ENCODE measurements around the gene SEPTIN8. TPM values are rescaled to one million over a fixed set of nuclear protein-coding genes. Genes with fewer than 3 reads are reported as not detected.

The SEPTIN8 gene
- polyA plus RNA-seq, 4 donors = 14.6 to 38.8 (median 26.3) TPM

DNA sequence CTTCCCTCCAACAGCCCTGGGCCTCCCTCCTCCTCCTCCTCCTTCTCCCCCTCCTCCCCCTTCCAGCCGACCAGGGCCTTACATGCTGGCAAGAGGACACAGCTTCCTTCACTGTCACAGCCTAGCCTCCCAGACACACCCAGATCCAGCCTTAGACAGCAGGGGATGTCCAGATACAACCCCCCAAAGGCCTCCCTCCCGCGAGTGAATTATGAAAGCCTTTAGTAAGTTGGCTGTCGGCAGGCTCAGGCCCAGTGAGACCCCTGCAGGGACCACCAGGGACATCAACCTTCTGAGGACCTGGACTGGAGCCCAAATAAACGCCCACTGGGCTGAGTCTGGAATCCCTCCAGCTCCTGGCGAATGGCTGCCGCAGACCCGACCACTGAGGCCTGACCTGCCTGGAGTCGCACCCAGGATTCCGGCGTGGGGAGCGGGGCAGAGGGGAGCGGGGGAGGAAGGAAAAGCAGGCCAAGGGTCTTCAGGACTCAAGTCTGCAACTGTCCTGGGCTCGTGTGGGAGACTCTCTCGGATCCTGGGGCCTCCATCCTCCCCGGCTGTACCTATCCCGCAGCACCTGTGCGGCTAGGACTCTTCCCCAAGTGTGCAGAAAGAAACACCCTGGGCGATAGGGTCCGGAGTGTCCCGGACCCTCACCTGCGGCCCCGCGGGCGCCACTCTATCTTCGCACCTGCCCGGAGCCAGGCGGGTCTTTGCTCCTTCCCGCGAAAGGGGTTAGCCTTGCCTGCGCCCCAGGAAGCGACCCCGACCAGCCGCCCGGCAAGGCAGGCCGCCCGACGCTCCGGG is 705 bp downstream of the SEPTIN8 start:
- peak; percentile 50 to 62 for DNase-seq
- Histone ChIP-seq H3K4me1 (ENCODE audit: control insufficient read depth in 3 of 3, insufficient read depth in 2 of 3, low read depth in 1 of 3, low read length in 2 of 3) (peaks cover 0 to 18% (median 3%) of the 10 kb centered on the region in 3 donors), H3K27me3 (ENCODE audit: control insufficient read depth in 3 of 3, insufficient read depth in 3 of 3, low read length in 3 of 3) (no peaks in the 10 kb centered on the region), H3K9me3 (ENCODE audit: control insufficient read depth in 2 of 2, insufficient read depth in 1 of 2, low read depth in 1 of 2, low read length in 1 of 2) (no peaks in the 10 kb centered on the region), H3K4me3 (ENCODE audit: low read depth in 1 of 3, low read length in 3 of 3) (peak overlapping the region; percentile 83 to 95 (median 83)), H3K27ac (ENCODE audit: low read depth in 1 of 3, low read length in 2 of 3) (peak overlapping the region; percentile 32 to 47 (median 37)), H3K36me3 (ENCODE audit: control insufficient read depth in 3 of 3, insufficient read depth in 2 of 3, low read depth in 1 of 3, low read length in 3 of 3) (peaks cover 0 to 17% (median 0%) of the 10 kb centered on the region in 3 donors)
- 5 to 14% (median 7%) methylated on average over 27 to 39 of the region's 39 CpGs for WGBS, 3 donors
- no peak for FAIRE-seq

DNA sequence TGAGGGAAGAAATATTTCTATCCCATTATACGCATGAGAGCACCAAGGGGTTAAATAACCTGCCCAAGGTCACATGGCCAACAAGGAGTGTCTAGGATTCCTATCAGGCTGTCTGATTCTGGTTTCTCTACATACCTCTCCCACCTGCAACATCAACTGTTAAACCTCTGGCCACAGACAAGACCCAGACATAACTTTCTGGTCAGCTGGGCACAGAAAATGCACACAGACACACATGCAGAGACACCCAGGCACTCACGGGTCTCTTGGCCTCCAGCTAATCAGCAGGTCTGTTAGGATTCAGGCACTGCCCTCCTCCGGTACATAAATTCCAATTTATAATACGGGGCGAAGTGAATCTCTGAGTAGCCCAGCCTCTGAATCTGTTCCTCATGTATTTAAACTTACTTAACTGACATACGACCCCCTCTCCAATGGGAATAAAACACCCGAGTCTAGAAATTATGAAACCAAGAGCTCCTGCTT is 1.5 kb downstream of the SEPTIN8 start:
- H3K27ac ChIP-seq (ENCODE audit: low read depth in 1 of 3, low read length in 2 of 3) = no peak overlapping the region
- H3K4me1 ChIP-seq (ENCODE audit: control insufficient read depth in 3 of 3, insufficient read depth in 2 of 3, low read depth in 1 of 3, low read length in 2 of 3) = peaks cover 0 to 18% (median 3%) of the 10 kb centered on the region in 3 donors
- WGBS, 3 donors = 25 to 42% (median 26%) methylated on average over 7 of the region's 7 CpGs
- no peaks in the 10 kb centered on the region for H3K27me3 ChIP-seq (ENCODE audit: control insufficient read depth in 3 of 3, insufficient read depth in 3 of 3, low read length in 3 of 3)
- DNase-seq (peak; percentile 36 to 41), FAIRE-seq (no peak)
- peak overlapping the region in 2 of 3 donors; percentile 83 to 95 for H3K4me3 ChIP-seq (ENCODE audit: low read depth in 1 of 3, low read length in 3 of 3)
- no peaks in the 10 kb centered on the region for H3K9me3 ChIP-seq (ENCODE audit: control insufficient read depth in 2 of 2, insufficient read depth in 1 of 2, low read depth in 1 of 2, low read length in 1 of 2)
- H3K36me3 ChIP-seq (ENCODE audit: control insufficient read depth in 3 of 3, insufficient read depth in 2 of 3, low read depth in 1 of 3, low read length in 3 of 3) = peaks cover 0 to 20% (median 0%) of the 10 kb centered on the region in 3 donors

- no peak overlapping the region for H3K4me3 ChIP-seq (ENCODE audit: low read depth in 1 of 3, low read length in 3 of 3)
- H3K27ac ChIP-seq (ENCODE audit: low read depth in 1 of 3, low read length in 2 of 3) = no peak overlapping the region
- peaks cover 0 to 18% (median 3%) of the 10 kb centered on the region in 3 donors for H3K4me1 ChIP-seq (ENCODE audit: control insufficient read depth in 3 of 3, insufficient read depth in 2 of 3, low read depth in 1 of 3, low read length in 2 of 3)
- H3K9me3 ChIP-seq (ENCODE audit: control insufficient read depth in 2 of 2, insufficient read depth in 1 of 2, low read depth in 1 of 2, low read length in 1 of 2) = no peaks in the 10 kb centered on the region
- H3K27me3 ChIP-seq (ENCODE audit: control insufficient read depth in 3 of 3, insufficient read depth in 3 of 3, low read length in 3 of 3) = no peaks in the 10 kb centered on the region
- peaks cover 0 to 21% (median 0%) of the 10 kb centered on the region in 3 donors for H3K36me3 ChIP-seq (ENCODE audit: control insufficient read depth in 3 of 3, insufficient read depth in 2 of 3, low read depth in 1 of 3, low read length in 3 of 3)
- 65 to 76% (median 68%) methylated on average over 5 of the region's 5 CpGs for WGBS, 3 donors
- DNase-seq = peak in 1 of 2 donors; percentile 46
- no peak for FAIRE-seq
Observed at GRCh38 chr5:132774896-132775295, 2.1 kb downstream of the SEPTIN8 start.

DNA sequence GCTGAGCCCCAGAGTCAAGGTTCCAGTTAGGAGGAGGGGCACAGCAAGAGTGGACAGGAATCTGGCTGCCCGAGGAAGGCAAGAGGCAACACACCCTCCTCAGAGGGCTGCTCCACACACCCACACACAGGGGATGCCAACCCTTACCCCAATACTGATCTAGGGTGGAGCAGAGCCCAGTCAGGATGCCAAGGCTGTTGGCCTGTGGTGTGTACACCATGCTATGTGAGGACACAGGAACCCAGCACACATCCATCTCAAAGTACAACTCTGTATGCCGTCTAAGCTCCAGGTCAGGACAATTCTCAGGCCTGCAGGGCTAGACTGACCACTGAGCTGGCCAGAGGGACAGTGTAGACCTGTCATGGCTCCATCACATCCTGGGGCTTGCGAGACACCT is 2.6 kb downstream of the SEPTIN8 start:
- Histone ChIP-seq H3K27me3 (ENCODE audit: control insufficient read depth in 3 of 3, insufficient read depth in 3 of 3, low read length in 3 of 3) (no peaks in the 10 kb centered on the region), H3K4me3 (ENCODE audit: low read depth in 1 of 3, low read length in 3 of 3) (no peak overlapping the region), H3K36me3 (ENCODE audit: control insufficient read depth in 3 of 3, insufficient read depth in 2 of 3, low read depth in 1 of 3, low read length in 3 of 3) (peaks cover 0 to 23% (median 0%) of the 10 kb centered on the region in 3 donors), H3K27ac (ENCODE audit: low read depth in 1 of 3, low read length in 2 of 3) (peak overlapping the region in 1 of 3 donors; percentile 24), H3K9me3 (ENCODE audit: control insufficient read depth in 2 of 2, insufficient read depth in 1 of 2, low read depth in 1 of 2, low read length in 1 of 2) (no peaks in the 10 kb centered on the region), H3K4me1 (ENCODE audit: control insufficient read depth in 3 of 3, insufficient read depth in 2 of 3, low read depth in 1 of 3, low read length in 2 of 3) (peaks cover 0 to 18% (median 3%) of the 10 kb centered on the region in 3 donors)
- no peak for DNase-seq
- FAIRE-seq = no peak
- WGBS, 3 donors = 51 to 76% (median 66%) methylated on average over 3 of the region's 3 CpGs

GRCh38 chr5:132773601-132774355 is 3.3 kb downstream of the SEPTIN8 start:
- Histone ChIP-seq H3K27ac (ENCODE audit: low read depth in 1 of 3, low read length in 2 of 3) (no peak overlapping the region), H3K36me3 (ENCODE audit: control insufficient read depth in 3 of 3, insufficient read depth in 2 of 3, low read depth in 1 of 3, low read length in 3 of 3) (peaks cover 0 to 23% (median 0%) of the 10 kb centered on the region in 3 donors), H3K27me3 (ENCODE audit: control insufficient read depth in 3 of 3, insufficient read depth in 3 of 3, low read length in 3 of 3) (no peaks in the 10 kb centered on the region), H3K9me3 (ENCODE audit: control insufficient read depth in 2 of 2, insufficient read depth in 1 of 2, low read depth in 1 of 2, low read length in 1 of 2) (no peaks in the 10 kb centered on the region), H3K4me3 (ENCODE audit: low read depth in 1 of 3, low read length in 3 of 3) (no peak overlapping the region), H3K4me1 (ENCODE audit: control insufficient read depth in 3 of 3, insufficient read depth in 2 of 3, low read depth in 1 of 3, low read length in 2 of 3) (peaks cover 0 to 18% (median 3%) of the 10 kb centered on the region in 3 donors)
- DNase-seq (no peak), FAIRE-seq (no peak)
- 72 to 87% (median 84%) methylated on average over 12 of the region's 12 CpGs for WGBS, 3 donors

- peaks cover 0 to 18% (median 3%) of the 10 kb centered on the region in 3 donors for H3K4me1 ChIP-seq (ENCODE audit: control insufficient read depth in 3 of 3, insufficient read depth in 2 of 3, low read depth in 1 of 3, low read length in 2 of 3)
- WGBS, 3 donors = 81 to 85% (median 85%) methylated on average over 5 of the region's 5 CpGs
- DNase-seq (no peak), FAIRE-seq (no peak)
- H3K27me3 ChIP-seq (ENCODE audit: control insufficient read depth in 3 of 3, insufficient read depth in 3 of 3, low read length in 3 of 3) = no peaks in the 10 kb centered on the region
- no peak overlapping the region for H3K27ac ChIP-seq (ENCODE audit: low read depth in 1 of 3, low read length in 2 of 3)
- H3K9me3 ChIP-seq (ENCODE audit: control insufficient read depth in 2 of 2, insufficient read depth in 1 of 2, low read depth in 1 of 2, low read length in 1 of 2) = no peaks in the 10 kb centered on the region
- H3K4me3 ChIP-seq (ENCODE audit: low read depth in 1 of 3, low read length in 3 of 3) = no peak overlapping the region
- peaks cover 0 to 25% (median 0%) of the 10 kb centered on the region in 3 donors for H3K36me3 ChIP-seq (ENCODE audit: control insufficient read depth in 3 of 3, insufficient read depth in 2 of 3, low read depth in 1 of 3, low read length in 3 of 3)
Observed at GRCh38 chr5:132773114-132773513, 3.9 kb downstream of the SEPTIN8 start.

GRCh38 chr5:132772291-132773070 is 4.6 kb downstream of the SEPTIN8 start:
- H3K4me1 ChIP-seq (ENCODE audit: control insufficient read depth in 3 of 3, insufficient read depth in 2 of 3, low read depth in 1 of 3, low read length in 2 of 3) = peaks cover 0 to 16% (median 3%) of the 10 kb centered on the region in 3 donors
- no peak overlapping the region for H3K4me3 ChIP-seq (ENCODE audit: low read depth in 1 of 3, low read length in 3 of 3)
- H3K9me3 ChIP-seq (ENCODE audit: control insufficient read depth in 2 of 2, insufficient read depth in 1 of 2, low read depth in 1 of 2, low read length in 1 of 2) = no peaks in the 10 kb centered on the region
- WGBS, 3 donors = 62 to 88% (median 85%) methylated on average over 8 of the region's 8 CpGs
- peaks cover 0 to 29% (median 0%) of the 10 kb centered on the region in 3 donors for H3K36me3 ChIP-seq (ENCODE audit: control insufficient read depth in 3 of 3, insufficient read depth in 2 of 3, low read depth in 1 of 3, low read length in 3 of 3)
- no peaks in the 10 kb centered on the region for H3K27me3 ChIP-seq (ENCODE audit: control insufficient read depth in 3 of 3, insufficient read depth in 3 of 3, low read length in 3 of 3)
- DNase-seq (no peak), FAIRE-seq (no peak)
- peak overlapping the region in 1 of 3 donors; percentile 45 for H3K27ac ChIP-seq (ENCODE audit: low read depth in 1 of 3, low read length in 2 of 3)

All from small intestine (tissue), 7 donors.